HEK293T (cell line): ENCODE data around the gene SEMA3A.

ENCODE experiments used
- ARNT ChIP-seq: fragments of 450-650 bp; IDR thresholded peaks from 2 replicates; pipeline ENCODE4 v1.6.1; 2017; ENCODE audit warnings: mild to moderate bottlenecking
- BHLHE40 ChIP-seq: fragments of 450-650 bp; IDR thresholded peaks from 2 replicates; pipeline ENCODE4 v1.6.1; 2016; ENCODE audit warnings: mild to moderate bottlenecking, moderate library complexity, borderline replicate concordance
- FOXA1 ChIP-seq: fragments of 450-650 bp; IDR thresholded peaks from 2 replicates; pipeline ENCODE4 v1.6.1; 2016; ENCODE audit warnings: mild to moderate bottlenecking
- FOXK2 ChIP-seq: fragments of 450-650 bp; IDR thresholded peaks from 2 replicates; pipeline ENCODE4 v1.6.1; 2016; ENCODE audit warnings: mild to moderate bottlenecking
- FOXM1 ChIP-seq: fragments of 450-650 bp; IDR thresholded peaks from 2 replicates; pipeline ENCODE4 v1.6.1; 2017; ENCODE audit warnings: mild to moderate bottlenecking, borderline replicate concordance
- L3MBTL2 ChIP-seq: fragments of 450-650 bp; conservative IDR thresholded peaks from 2 replicates; pipeline ENCODE4 v1.6.1; 2016; ENCODE audit warnings: mild to moderate bottlenecking
- LEF1 ChIP-seq: fragments of 450-650 bp; IDR thresholded peaks from 2 replicates; pipeline ENCODE4 v1.6.1; 2017; ENCODE audit warnings: mild to moderate bottlenecking, borderline replicate concordance
- NFRKB ChIP-seq: fragments of 450-650 bp; IDR thresholded peaks from 2 replicates; pipeline ENCODE4 v1.6.1; 2016; ENCODE audit warnings: mild to moderate bottlenecking, moderate library complexity
- SP1 ChIP-seq: fragments of 450-650 bp; IDR thresholded peaks from 2 replicates; pipeline ENCODE4 v1.6.1; 2017
- SUZ12 ChIP-seq: fragments of 450-650 bp; IDR thresholded peaks from 2 replicates; pipeline ENCODE4 v1.6.1; 2016; ENCODE audit warnings: mild to moderate bottlenecking
- ZNF384 ChIP-seq: fragments of 450-650 bp; IDR thresholded peaks from 2 replicates; pipeline ENCODE4 v1.6.1; 2016
- TF ChIP-seq, protein P1 (sequence below): fragments of 450-650 bp; IDR thresholded peaks from 2 replicates; pipeline ENCODE4 v1.6.1; 2016

DNA sequence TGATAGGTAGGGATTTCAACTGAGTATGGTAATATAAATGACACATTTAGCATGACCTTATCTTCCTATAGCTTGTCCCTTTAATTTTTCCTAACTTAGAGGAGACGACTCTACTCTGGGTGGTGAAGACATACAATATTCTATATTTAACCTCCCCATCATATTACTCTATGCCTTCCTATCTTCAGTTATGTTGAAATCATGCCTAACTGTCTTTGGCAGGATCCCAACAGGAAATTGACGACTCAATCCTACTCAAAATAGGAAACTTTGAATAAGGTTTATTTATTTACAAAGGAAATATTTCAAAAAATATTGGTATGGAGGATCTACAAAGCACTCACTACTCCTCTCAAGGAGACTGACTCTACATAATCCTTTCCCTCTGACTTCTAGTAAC lies 24.1 kb upstream of the SEMA3A start:
- TF ChIP-seq FOXA1 (no peak), SP1 (no peak), LEF1 (no peak), BHLHE40 (no peak), NFRKB (no peak), L3MBTL2 (no peak), ZNF384 (no peak), SUZ12 (no peak), FOXM1 (no peak), FOXK2 (no peak), ARNT (no peak)
- TF ChIP-seq, protein P1, sequence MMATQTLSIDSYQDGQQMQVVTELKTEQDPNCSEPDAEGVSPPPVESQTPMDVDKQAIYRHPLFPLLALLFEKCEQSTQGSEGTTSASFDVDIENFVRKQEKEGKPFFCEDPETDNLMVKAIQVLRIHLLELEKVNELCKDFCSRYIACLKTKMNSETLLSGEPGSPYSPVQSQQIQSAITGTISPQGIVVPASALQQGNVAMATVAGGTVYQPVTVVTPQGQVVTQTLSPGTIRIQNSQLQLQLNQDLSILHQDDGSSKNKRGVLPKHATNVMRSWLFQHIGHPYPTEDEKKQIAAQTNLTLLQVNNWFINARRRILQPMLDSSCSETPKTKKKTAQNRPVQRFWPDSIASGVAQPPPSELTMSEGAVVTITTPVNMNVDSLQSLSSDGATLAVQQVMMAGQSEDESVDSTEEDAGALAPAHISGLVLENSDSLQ = no peak
